GM12878 (cell line): Measurements from ENCODE around the gene NDOR1. TPM values are rescaled to one million over a fixed set of nuclear protein-coding genes. Genes with fewer than 3 reads are reported as not detected.

ENCODE experiments used
- ATAC-seq: fragments of 200-7000 bp; cut with Tn5 transposase; 3 replicates; pipeline ENCODE4 v1.9.1; 2020; ENCODE audit warnings: mild to moderate bottlenecking, moderate library complexity
- BruUV-seq: library from RNA; stranded (reverse); fragments of 400-500 nt; replicated peaks from 2 replicates; lab custom pipeline; 2021; lab: Mats Ljungman, UMichigan
- CTCF ChIA-PET: fragments of 300-600 bp; sonication (Branson Sonifier 250); formaldehyde crosslinking; extraction: SDS; loops from one replicate; lab custom pipeline; 2021; ENCODE audit warnings: inconsistent platforms; lab: Yijun Ruan, JAX
- POLR2A ChIA-PET: fragments of 350-600 bp; formaldehyde crosslinking; extraction: SDS; loops from one replicate; lab custom pipeline; 2021; ENCODE audit warnings: inconsistent platforms; lab: Charles Lee
- RAD21 ChIA-PET: fragments of 300-600 bp; sonication (Branson Sonifier 250); formaldehyde crosslinking; loops from one replicate; lab custom pipeline; 2023; ENCODE audit warnings: antibody characterized with exemption; ENCODE audit not compliant: unreplicated experiment; lab: Charles Lee
- SMC1A ChIA-PET: fragments of 300-600 bp; sonication (Branson Sonifier 250); formaldehyde crosslinking; loops from one replicate; lab custom pipeline; 2023; ENCODE audit not compliant: unreplicated experiment, uncharacterized antibody; lab: Charles Lee
- DNase-seq: peaks from one replicate; pipeline ENCODE4 v3.0.0-alpha.2; 2011; ENCODE audit warnings: low read depth, low spot score
- FAIRE-seq: peaks from 3 replicates; lab custom pipeline; 2011; peaks lifted over from hg19 to GRCh38; lab: Jason Lieb, UNC
- H2AFZ ChIP-seq: 2 replicates; pipeline ENCODE4 v1.6.0; 2011; ENCODE audit warnings: low read depth, low read length, control low read depth; ENCODE audit not compliant: control insufficient read depth
- H3K27ac ChIP-seq: 2 replicates; pipeline ENCODE4 v1.5.1; 2011; ENCODE audit warnings: control low read depth; ENCODE audit not compliant: control insufficient read depth, insufficient read depth
- H3K27me3 ChIP-seq, 2 experiments: replicated peaks in 1 of 2; 2 replicates each; pipeline versions ENCODE4 v1.6.0 to v1.6.1; 2011; ENCODE audit warnings: low read length in 1 of 2; ENCODE audit not compliant: control insufficient read depth in 2 of 2, insufficient read depth in 2 of 2
- H3K36me3 ChIP-seq, 2 experiments: 2 replicates each; pipeline ENCODE4 v1.5.1; 2011; ENCODE audit warnings: low read length in 1 of 2; ENCODE audit not compliant: control insufficient read depth in 2 of 2, insufficient read depth in 2 of 2
- H3K4me1 ChIP-seq: 2 replicates; pipeline ENCODE4 v1.6.1; 2011; ENCODE audit warnings: mild to moderate bottlenecking, low read length, moderate library complexity, mixed read lengths; ENCODE audit not compliant: control insufficient read depth, insufficient read depth
- H3K4me2 ChIP-seq: 2 replicates; pipeline ENCODE4 v1.6.0; 2011; ENCODE audit warnings: control low read depth; ENCODE audit not compliant: control insufficient read depth, insufficient read depth
- H3K4me3 ChIP-seq: fragments of 200-600 bp; sonication (generic); 2 replicates; pipeline ENCODE4 v1.5.1; 2016
- H3K79me2 ChIP-seq: 2 replicates; pipeline ENCODE4 v1.6.0; 2011; ENCODE audit warnings: low read length; ENCODE audit not compliant: control insufficient read depth, insufficient read depth
- H3K9ac ChIP-seq: 2 replicates; pipeline ENCODE4 v1.8.0; 2011; ENCODE audit warnings: low read length, control low read depth, mixed read lengths; ENCODE audit not compliant: control insufficient read depth, insufficient read depth
- H3K9me3 ChIP-seq: replicated peaks from 3 replicates; pipeline ENCODE4 v1.5.1; 2011; ENCODE audit warnings: mild to moderate bottlenecking, low read length; ENCODE audit not compliant: control insufficient read depth, insufficient read depth
- H4K20me1 ChIP-seq: 2 replicates; pipeline ENCODE4 v1.6.0; 2011; ENCODE audit not compliant: control insufficient read depth, insufficient read depth
- ASH2L ChIP-seq: fragments of 300-600, 200-600 bp; sonication (generic); IDR thresholded peaks from 2 replicates; pipeline ENCODE4 v1.6.1; 2017; ENCODE audit warnings: low read depth, mild to moderate bottlenecking, borderline replicate concordance
- BCL11A ChIP-seq: IDR thresholded peaks from 2 replicates; pipeline ENCODE4 v1.6.1; 2011; ENCODE audit warnings: low read depth, low read length
- E2F4 ChIP-seq: IDR thresholded peaks from 2 replicates; pipeline ENCODE4 v1.6.1; 2012; ENCODE audit warnings: low read depth, low read length, improper control_type of control experiment
- ETV6 ChIP-seq, 2 experiments: fragments of 450-650 bp in 1 of 2; IDR thresholded peaks in 1 of 2; conservative IDR thresholded peaks in 1 of 2; 2 replicates each; pipeline ENCODE4 v1.6.1; 2014; ENCODE audit warnings: antibody characterized with exemption in 1 of 2, borderline replicate concordance in 1 of 2, low read depth in 1 of 2, mild to moderate bottlenecking in 1 of 2, moderate library complexity in 1 of 2
- HDAC6 ChIP-seq: fragments of 200-600 bp; sonication (generic); IDR thresholded peaks from one replicate; pipeline ENCODE4 v1.8.0; 2017; ENCODE audit warnings: antibody characterized with exemption; ENCODE audit not compliant: unreplicated experiment
- MTA2 ChIP-seq: fragments of 450-650 bp; IDR thresholded peaks from 2 replicates; pipeline ENCODE4 v1.6.1; 2016; ENCODE audit warnings: low read depth, mild to moderate bottlenecking, moderate library complexity
- NFIC ChIP-seq: IDR thresholded peaks from 2 replicates; pipeline ENCODE4 v1.6.1; 2012; ENCODE audit warnings: low read depth, mild to moderate bottlenecking, inconsistent platforms, low read length, moderate library complexity
- POLR2A ChIP-seq: IDR thresholded peaks from 2 replicates; pipeline ENCODE4 v1.6.1; 2011; ENCODE audit warnings: low read depth, mild to moderate bottlenecking, low read length
- RFX5 ChIP-seq: IDR thresholded peaks from 2 replicates; pipeline ENCODE4 v1.6.1; 2011; ENCODE audit warnings: low read depth, low read length, improper control_type of control experiment
- RUNX3 ChIP-seq: IDR thresholded peaks from 2 replicates; pipeline ENCODE4 v1.6.1; 2012; ENCODE audit warnings: low read length, inconsistent platforms
- SIX5 ChIP-seq: IDR thresholded peaks from 2 replicates; pipeline ENCODE4 v1.6.1; 2011; ENCODE audit warnings: mild to moderate bottlenecking, low read depth, low read length, moderate library complexity; ENCODE audit not compliant: severe bottlenecking
- TARDBP ChIP-seq: IDR thresholded peaks from 2 replicates; pipeline ENCODE4 v1.6.1; 2016; ENCODE audit warnings: borderline replicate concordance
- ZNF687 ChIP-seq: fragments of 450-650 bp; IDR thresholded peaks from 2 replicates; pipeline ENCODE4 v1.6.1; 2017; ENCODE audit warnings: mild to moderate bottlenecking, moderate library complexity
- WGBS: methylation state at CpG from one replicate; pipeline ENCODE4 v1.1.6; 2016; ENCODE audit warnings: low lambda C conversion rate; ENCODE audit not compliant: insufficient replicate concordance, insufficient coverage; ENCODE audit errors: missing lambda C conversion rate; 5-methylcytosine and 5-hydroxymethylcytosine counted together
- in situ Hi-C: fragments of 300-500 bp; cut with MboI; formaldehyde crosslinking; loops from 9 replicates; pipeline ENCODE4 v1.14.3; 2018; ENCODE audit warnings: mixed read lengths
- intact Hi-C: fragments of 100-400 bp; cut with micrococcal nuclease; formaldehyde crosslinking; loops from one replicate; pipeline ENCODE4 v1.14.2; 2022; ENCODE audit not compliant: unreplicated experiment
- polyA plus RNA-seq, 11 experiments: library from polyadenylated mRNA; depleted of rRNA in 4 of 11; unstranded in 6 of 11; stranded (reverse) in 5 of 11; fragments of >200 nt; fragmentation: Nextera tagmentation in 4 of 11; fragmentation: Illumina TruSeq in 1 of 11; extraction: Ambion mirVana in 4 of 11; extraction: Trizol in 1 of 11; gene quantifications; 1 replicate in 1 of 11; 2 replicates in 10 of 11; pipeline versions ENCODE4 v1.2.1 to v1.2.3, GENCODE V29; 2011 to 2016; ENCODE audit warnings: inconsistent platforms in 2 of 11, missing spikeins in 2 of 11, low read depth in 1 of 11
- total RNA-seq, 4 experiments: library from RNA; depleted of rRNA in 3 of 4; stranded (reverse); fragments of >200 nt in 3 of 4; fragmentation: Illumina TruSeq in 1 of 4; extraction: Trizol in 1 of 4; gene quantifications; 2 replicates each; pipeline versions ENCODE4 v1.2.1 to v1.2.3, GENCODE V29; 2013 to 2021

Gene NDOR1
- total and polyA plus RNA-seq, 10 of the 15 experiments (the other 5 are each of a cell fraction or from before 2014, with no cell fraction given) = 0.04 to 32.9 (median 11.1) TPM

GRCh38 chr9:137211532-137211931, 6.0 kb downstream of the NDOR1 start:
- Histone ChIP-seq H3K9ac (no peak overlapping the region), H3K79me2 (peaks cover 9% of the 10 kb centered on the region), H3K27ac (no peak overlapping the region), H3K4me2 (no peak overlapping the region), H3K9me3 (no peaks in the 10 kb centered on the region), H3K36me3 (peaks cover 0 to 4% of the 10 kb centered on the region in 2 experiments; a peak in 3 of 4 replicates), H3K4me1 (peaks cover 5% of the 10 kb centered on the region), H3K4me3 (no peak overlapping the region), H3K27me3 (no peaks in the 10 kb centered on the region), H2AFZ (no peak overlapping the region), H4K20me1 (no peaks in the 10 kb centered on the region)
- ChIA-PET SMC1A (no interaction called here), POLR2A (no interaction called here), CTCF (no interaction called here), RAD21 (interaction anchor here (1.0 kb wide), 1 partner anchor 12 kb away, joined by 4 read pairs; no protein-coding TSS in a partner anchor)
- no peak for ATAC-seq
- in situ Hi-C loops (no loop called here), intact Hi-C loops (no loop called here)
- FAIRE-seq = no peak
- TF ChIP-seq SIX5 = no peak
- peak; percentile 56; the same call in 1 of the 2 replicates for TF ChIP-seq POLR2A
- no peak for DNase-seq
- BruUV-seq = no TSS peak
- WGBS = 86% methylated on average over 13 of the region's 13 CpGs

GRCh38 chr9:137212520-137212919, 7.0 kb downstream of the NDOR1 start:
- POLR2A ChIA-PET = interaction anchor here (0.5 kb wide), 1 partner anchor 80 kb away, joined by 3 read pairs; no protein-coding TSS in a partner anchor
- no peak for TF ChIP-seq NFIC
- TF ChIP-seq MTA2 = no peak
- no peak for TF ChIP-seq BCL11A
- no peak for TF ChIP-seq ZNF687
- no peak for TF ChIP-seq RFX5
- TF ChIP-seq ETV6 (conservative IDR thresholded peaks at IDR 0.05 in 1 of 2, IDR thresholded peaks at IDR 0.05 in 1 of 2; ENCODE audit: borderline replicate concordance in 1 of 2, low read depth in 1 of 2) = no peak
- TF ChIP-seq RUNX3 = no peak
- TF ChIP-seq HDAC6 = no peak
- no peak for TF ChIP-seq TARDBP
- TF ChIP-seq ASH2L = no peak
- TF ChIP-seq E2F4 = no peak

More at GRCh38 chr9:137212520-137212919, 7.0 kb downstream of the NDOR1 start:
- Histone ChIP-seq H3K9ac (no peak overlapping the region), H3K27ac (no peak overlapping the region), H4K20me1 (no peaks in the 10 kb centered on the region), H3K79me2 (no peaks in the 10 kb centered on the region; the same call in 1 of the 2 replicates), H2AFZ (no peak overlapping the region), H3K4me2 (no peak overlapping the region), H3K27me3 (no peaks in the 10 kb centered on the region), H3K36me3 (peaks cover 0 to 4% of the 10 kb centered on the region in 2 experiments; a peak in 3 of 4 replicates), H3K4me3 (no peak overlapping the region), H3K4me1 (no peaks in the 10 kb centered on the region), H3K9me3 (no peaks in the 10 kb centered on the region)
- ChIA-PET CTCF (no interaction called here), RAD21 (interaction anchor here (1.0 kb wide), 1 partner anchor 11 kb away, joined by 4 read pairs; no protein-coding TSS in a partner anchor), SMC1A (no interaction called here)
- in situ Hi-C loops = no loop called here
- 95% methylated on average over 21 of the region's 21 CpGs for WGBS
- ATAC-seq (peak; percentile 29; the same call in 2 of the 3 replicates), DNase-seq (no peak), FAIRE-seq (no peak)
- intact Hi-C loops = no loop called here
- no TSS peak for BruUV-seq
